Measurements from ENCODE around the gene WDR27.

WDR27 gene

GRCh38 chr6:169701954-169702839 is at the start of gene WDR27, which contains the start of gene C6orf120:
TSS of gene WDR27 (minus strand) at chr6:169702029. CDS start at chr6:169689005, 13,024 bp downstream.
TSS of gene C6orf120 (plus strand) at chr6:169702126. CDS start at chr6:169702460, 334 bp downstream.
- peak; percentile 74 for DNase-seq

GRCh38 chr6:169746556-169746955 is 44.7 kb upstream of the WDR27 start:
- DNase-seq: no peak

- DNase-seq: no peak
These were observed 43.6 kb upstream of the WDR27 start for GRCh38 chr6:169745405-169745804.

- DNase-seq: no peak
These were observed 39.5 kb upstream of the WDR27 start for GRCh38 chr6:169741344-169741743.

- DNase-seq: no peak
These were observed 37.2 kb upstream of the WDR27 start for GRCh38 chr6:169738976-169739529.

GRCh38 chr6:169738204-169738975 is 36.6 kb upstream of the WDR27 start:
- peak; percentile 56 for DNase-seq

- DNase-seq: no peak
These were observed 28.1 kb upstream of the WDR27 start for GRCh38 chr6:169729961-169730360.

- DNase-seq: no peak
These were observed 25.1 kb upstream of the WDR27 start for GRCh38 chr6:169726963-169727362.

- DNase-seq: no peak
These were observed 24.2 kb upstream of the WDR27 start for GRCh38 chr6:169726049-169726400.

- no peak for DNase-seq
These were observed 23.6 kb upstream of the WDR27 start for GRCh38 chr6:169725125-169726048.

GRCh38 chr6:169724494-169725124 is 22.8 kb upstream of the WDR27 start, which contains the start of gene PHF10:
TSS of gene PHF10 (minus strand) at chr6:169724500. CDS start at chr6:169723931, 569 bp downstream.
- no peak for DNase-seq

GRCh38 chr6:169723991-169724493 is 22.2 kb upstream of the WDR27 start:
- DNase-seq: no peak

GRCh38 chr6:169723200-169723909 is 21.5 kb upstream of the WDR27 start:
- DNase-seq: no peak

GRCh38 chr6:169722362-169723199 is 20.8 kb upstream of the WDR27 start:
- DNase-seq: no peak

GRCh38 chr6:169720207-169720855 is 18.5 kb upstream of the WDR27 start:
- no peak for DNase-seq

GRCh38 chr6:169719117-169719516 is 17.3 kb upstream of the WDR27 start:
- no peak for DNase-seq

- DNase-seq: no peak
These were observed 12.8 kb upstream of the WDR27 start for GRCh38 chr6:169714595-169714994.

GRCh38 chr6:169714178-169714577 is 12.3 kb upstream of the WDR27 start:
- DNase-seq: no peak

GRCh38 chr6:169710009-169710408 is 8.2 kb upstream of the WDR27 start:
- no peak for DNase-seq

Data from NCI-H524 treated with DMSO at 0.1 percent for 48 hours (cell line).